ENCODE results near the gene MAP7.

GRCh38 chr6:136538836-136539235 lies 11.4 kb downstream of the MAP7 start:
- TF ChIP-seq POLR2A (IDR thresholded peaks at IDR 0.05; ENCODE audit: low read depth, low read length) (no peak), POLR2AphosphoS5 (IDR thresholded peaks at IDR 0.05; ENCODE audit: low read depth, low read length) (no peak)

All from GM12891 (cell line).